K562 (cell line): ENCODE results near the gene PA2G4. TPM values are rescaled to one million over a fixed set of nuclear protein-coding genes. Genes with fewer than 3 reads are reported as not detected.

ENCODE experiments used
- FOXA3 ChIP-seq, 2 experiments: fragments of 450-650 bp in 1 of 2; sonication (generic) in 1 of 2; formaldehyde crosslinking; IDR thresholded peaks in 1 of 2; conservative IDR thresholded peaks in 1 of 2; 2 replicates each; pipeline versions ENCODE4 v1.4.0 to v1.8.0; 2020 to 2022; ENCODE audit warnings: mild to moderate bottlenecking in 2 of 2, missing genetic modification reagents in 1 of 2
- HMG20A ChIP-seq: fragments of 450-650 bp; formaldehyde crosslinking; conservative IDR thresholded peaks from 2 replicates; pipeline ENCODE4 v1.4.0; 2020; ENCODE audit warnings: mild to moderate bottlenecking, mixed read lengths
- MGA ChIP-seq: fragments of 450-650 bp; IDR thresholded peaks from 2 replicates; pipeline ENCODE4 v1.6.1; 2016; ENCODE audit warnings: mild to moderate bottlenecking, moderate library complexity
- SMAD4 ChIP-seq: fragments of 250-450 bp; sonication (Bioruptor Pico); conservative IDR thresholded peaks from 2 replicates; pipeline ENCODE4 v1.8.0; 2021; ENCODE audit warnings: inconsistent platforms, mild to moderate bottlenecking, moderate library complexity
- polyA plus RNA-seq, 8 experiments: library from polyadenylated mRNA; depleted of rRNA in 4 of 8; stranded (reverse) in 5 of 8; unstranded in 3 of 8; fragments of >200 nt; fragmentation: Nextera tagmentation in 2 of 8; fragmentation: Illumina TruSeq in 1 of 8; extraction: Ambion mirVana in 2 of 8; extraction: Trizol in 1 of 8; gene quantifications; 2 replicates each; pipeline versions ENCODE4 v1.2.1 to v1.2.3, GENCODE V29; 2011 to 2014; ENCODE audit warnings: inconsistent platforms in 1 of 8, missing spikeins in 1 of 8
- total RNA-seq, 7 experiments: library from RNA; depleted of rRNA in 6 of 7; stranded (reverse); fragments of >200 nt in 6 of 7; fragmentation: Illumina TruSeq in 2 of 7; extraction: Trizol in 2 of 7; gene quantifications; 2 replicates each; pipeline versions ENCODE4 v1.2.1 to v1.2.3, GENCODE V29; 2011 to 2021; ENCODE audit warnings: low replicate concordance in 1 of 7
- TF ChIP-seq, protein P1 (sequence below): fragments of 450-650 bp; IDR thresholded peaks from 2 replicates; pipeline ENCODE4 v1.6.1; 2016; ENCODE audit warnings: antibody characterized with exemption
- TF ChIP-seq, protein P2 (sequence below): IDR thresholded peaks from 2 replicates; pipeline ENCODE4 v1.6.1; 2014; ENCODE audit warnings: antibody characterized with exemption

PA2G4 gene
- total and polyA plus RNA-seq, 9 of the 15 experiments (the other 6 are each of a cell fraction or from before 2014, with no cell fraction given), result 230 to 925 (median 638) TPM

DNA sequence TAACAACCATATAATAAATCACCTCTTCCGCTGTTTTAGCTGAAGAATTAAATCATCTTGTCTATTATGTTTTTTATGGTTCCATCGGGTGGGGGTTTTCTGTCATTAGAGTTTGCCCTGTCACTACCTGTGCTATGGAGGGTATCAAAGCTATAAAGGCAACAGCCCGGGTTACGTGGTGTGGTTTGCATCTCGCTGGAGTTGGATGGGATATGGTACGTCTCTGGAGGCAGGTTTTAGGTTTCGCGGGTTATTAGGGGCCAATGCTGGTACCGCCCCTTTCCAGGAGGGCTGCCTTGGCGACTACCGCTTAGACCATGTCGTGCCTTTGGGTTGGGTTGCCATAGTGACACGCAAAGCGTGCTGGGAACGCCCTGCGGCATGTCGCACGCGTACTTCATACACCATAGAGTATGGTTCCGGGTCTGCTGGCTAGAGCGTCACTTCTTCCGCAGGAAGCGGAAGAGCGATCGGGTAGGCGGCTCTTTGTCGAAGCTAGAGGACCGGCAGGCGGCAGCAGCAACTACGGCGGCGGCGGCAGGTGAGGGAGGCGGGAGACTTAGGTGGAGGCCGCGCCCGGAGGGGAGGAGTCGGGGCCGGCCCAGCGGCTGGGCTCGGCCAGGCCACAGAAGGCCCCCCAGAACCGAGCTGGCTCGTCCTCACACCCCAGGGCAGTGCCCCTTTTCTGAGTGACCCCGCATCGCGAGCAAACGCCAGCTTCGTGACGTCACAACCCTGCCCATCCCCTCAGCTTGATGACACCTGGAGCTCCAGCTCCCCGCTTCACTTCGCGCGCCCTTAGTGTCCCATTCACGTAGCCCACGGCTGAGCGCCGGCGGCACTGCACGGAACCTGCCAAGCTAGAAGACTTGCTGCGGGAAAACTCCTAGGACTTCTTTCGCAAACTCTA, 13.7 kb downstream of the PA2G4 start, which contains the start of gene ZC3H10 (continued):
- TF ChIP-seq, protein P1, sequence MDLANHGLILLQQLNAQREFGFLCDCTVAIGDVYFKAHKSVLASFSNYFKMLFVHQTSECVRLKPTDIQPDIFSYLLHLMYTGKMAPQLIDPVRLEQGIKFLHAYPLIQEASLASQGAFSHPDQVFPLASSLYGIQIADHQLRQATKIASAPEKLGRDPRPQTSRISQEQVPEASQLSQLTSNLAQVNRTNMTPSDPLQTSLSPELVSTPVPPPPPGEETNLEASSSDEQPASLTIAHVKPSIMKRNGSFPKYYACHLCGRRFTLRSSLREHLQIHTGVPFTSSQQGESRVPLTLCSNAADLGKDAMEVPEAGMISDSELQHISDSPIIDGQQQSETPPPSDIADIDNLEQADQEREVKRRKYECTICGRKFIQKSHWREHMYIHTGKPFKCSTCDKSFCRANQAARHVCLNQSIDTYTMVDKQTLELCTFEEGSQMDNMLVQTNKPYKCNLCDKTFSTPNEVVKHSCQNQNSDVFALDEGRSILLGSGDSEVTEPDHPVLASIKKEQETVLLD, result 0 out of 2 replicates have a peak, but pooled peaks have one; percentile 36
- TF ChIP-seq, protein P2, sequence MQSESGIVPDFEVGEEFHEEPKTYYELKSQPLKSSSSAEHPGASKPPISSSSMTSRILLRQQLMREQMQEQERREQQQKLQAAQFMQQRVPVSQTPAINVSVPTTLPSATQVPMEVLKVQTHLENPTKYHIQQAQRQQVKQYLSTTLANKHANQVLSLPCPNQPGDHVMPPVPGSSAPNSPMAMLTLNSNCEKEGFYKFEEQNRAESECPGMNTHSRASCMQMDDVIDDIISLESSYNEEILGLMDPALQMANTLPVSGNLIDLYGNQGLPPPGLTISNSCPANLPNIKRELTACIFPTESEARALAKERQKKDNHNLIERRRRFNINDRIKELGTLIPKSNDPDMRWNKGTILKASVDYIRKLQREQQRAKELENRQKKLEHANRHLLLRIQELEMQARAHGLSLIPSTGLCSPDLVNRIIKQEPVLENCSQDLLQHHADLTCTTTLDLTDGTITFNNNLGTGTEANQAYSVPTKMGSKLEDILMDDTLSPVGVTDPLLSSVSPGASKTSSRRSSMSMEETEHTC, result no peak
- TF ChIP-seq HMG20A (CRISPR knock-in tag) (no peak), MGA (no peak; the same call in 1 of the 2 replicates), SMAD4 (CRISPR knock-in tag) (peak; percentile 78; the same call in 1 of the 2 replicates), FOXA3 (CRISPR knock-in tag; conservative IDR thresholded peaks at IDR 0.05 in 1 of 2, IDR thresholded peaks at IDR 0.05 in 1 of 2) (peak in 1 of 2 experiments; percentile 70; a peak in 2 of 4 replicates)
